Neutrophil (primary cell): Measurements from ENCODE around the gene FABP3.

ENCODE experiments used
- H3K27ac ChIP-seq: fragments of 200-600 bp; sonication (generic); 2 replicates; pipeline ENCODE4 v1.5.1; 2016; ENCODE audit warnings: mild to moderate bottlenecking, moderate library complexity
- H3K27me3 ChIP-seq: fragments of 200-600 bp; sonication (generic); 2 replicates; pipeline ENCODE4 v1.6.0; 2016; ENCODE audit warnings: mild to moderate bottlenecking
- H3K36me3 ChIP-seq: fragments of 200-600 bp; sonication (generic); 2 replicates; pipeline ENCODE4 v1.5.1; 2017
- H3K4me1 ChIP-seq, 2 experiments: fragments of 200-600 bp in 1 of 2; sonication (generic) in 1 of 2; 1 replicate in 1 of 2; 2 replicates in 1 of 2; pipeline versions ENCODE4 v1.5.1 to v1.6.1; 2013 to 2016; ENCODE audit warnings: low read depth in 1 of 2, low read length in 1 of 2, mild to moderate bottlenecking in 1 of 2, moderate library complexity in 1 of 2; ENCODE audit not compliant: control insufficient read depth in 1 of 2, insufficient read depth in 1 of 2
- H3K4me3 ChIP-seq, 2 experiments: fragments of 200-600 bp in 1 of 2; sonication (generic) in 1 of 2; 1 replicate in 1 of 2; 2 replicates in 1 of 2; pipeline ENCODE4 v1.5.1; 2013 to 2016; ENCODE audit warnings: low read depth in 1 of 2, low read length in 1 of 2, mild to moderate bottlenecking in 1 of 2, moderate library complexity in 1 of 2
- H3K9me3 ChIP-seq: fragments of 200-600 bp; sonication (generic); 2 replicates; pipeline ENCODE4 v1.5.1; 2016
- CTCF ChIP-seq: fragments of 200-600 bp; sonication (generic); IDR thresholded peaks from 2 replicates; pipeline ENCODE4 v1.5.1; 2016; ENCODE audit warnings: antibody characterized with exemption

Gene FABP3

GRCh38 chr1:31370565-31370964, 2.3 kb downstream of the FABP3 start:
- no peak overlapping the region for H3K4me3 ChIP-seq
- H3K36me3 ChIP-seq = peaks cover 25% of the 10 kb centered on the region
- peaks cover 36% of the 10 kb centered on the region for H3K27me3 ChIP-seq
- TF ChIP-seq CTCF = no peak
- peaks cover 4 to 6% of the 10 kb centered on the region in 2 experiments for H3K4me1 ChIP-seq
- H3K9me3 ChIP-seq = no peaks in the 10 kb centered on the region
- no peak overlapping the region for H3K27ac ChIP-seq

- H3K4me1 ChIP-seq = peaks cover 4 to 6% of the 10 kb centered on the region in 2 experiments
- peaks cover 36% of the 10 kb centered on the region for H3K27me3 ChIP-seq
Observed at GRCh38 chr1:31370021-31370420, 2.9 kb downstream of the FABP3 start.

GRCh38 chr1:31368611-31369107, 4.2 kb downstream of the FABP3 start:
- H3K9me3 ChIP-seq = no peaks in the 10 kb centered on the region
- H3K36me3 ChIP-seq = peaks cover 44% of the 10 kb centered on the region
- peaks cover 4 to 6% of the 10 kb centered on the region in 2 experiments for H3K4me1 ChIP-seq
- H3K27me3 ChIP-seq = peaks cover 22% of the 10 kb centered on the region
- TF ChIP-seq CTCF = no peak
- no peak overlapping the region for H3K27ac ChIP-seq
- no peak overlapping the region for H3K4me3 ChIP-seq

More at GRCh38 chr1:31370021-31370420, 2.9 kb downstream of the FABP3 start:
- Histone ChIP-seq H3K9me3 (no peaks in the 10 kb centered on the region), H3K36me3 (peaks cover 31% of the 10 kb centered on the region), H3K27ac (no peak overlapping the region), H3K4me3 (no peak overlapping the region)
- TF ChIP-seq CTCF = no peak

GRCh38 chr1:31366796-31367195, 6.1 kb downstream of the FABP3 start:
- no peaks in the 10 kb centered on the region for H3K9me3 ChIP-seq
- no peaks in the 10 kb centered on the region for H3K4me1 ChIP-seq
- H3K36me3 ChIP-seq = peaks cover 60% of the 10 kb centered on the region
- TF ChIP-seq CTCF = no peak
- H3K27ac ChIP-seq = no peak overlapping the region
- H3K27me3 ChIP-seq = peaks cover 4% of the 10 kb centered on the region
- H3K4me3 ChIP-seq = no peak overlapping the region

- Histone ChIP-seq H3K4me1 (no peaks in the 10 kb centered on the region), H3K27ac (no peak overlapping the region), H3K27me3 (no peaks in the 10 kb centered on the region), H3K4me3 (no peak overlapping the region), H3K36me3 (peaks cover 74% of the 10 kb centered on the region), H3K9me3 (no peaks in the 10 kb centered on the region)
- TF ChIP-seq CTCF = no peak
Observed at GRCh38 chr1:31364561-31365250, 8.2 kb downstream of the FABP3 start.
